Forelimb muscle (tissue), 1 donor: ENCODE data around the gene TPCN1. TPM values are rescaled to one million over a fixed set of nuclear protein-coding genes. Genes with fewer than 3 reads are reported as not detected.
A peak's percentile ranks its signal among the peaks of the same experiment; 100 is the strongest.

Source experiments
- DNase-seq: peaks from one replicate; pipeline ENCODE4 v3.0.0-alpha.2; 2013; ENCODE audit warnings: low read depth
- polyA plus RNA-seq: library from polyadenylated mRNA; unstranded; fragments of 120-200 nt; gene quantifications from one replicate; pipeline ENCODE4 v1.2.1, GENCODE V29; 2013; ENCODE audit not compliant: insufficient read length

TPCN1 gene
- polyA plus RNA-seq, 1 donor = 36.9 TPM

GRCh38 chr12:113222730-113223531 is 1.7 kb downstream of the TPCN1 start:
- peak; percentile 68 for DNase-seq

- no peak for DNase-seq
These were observed 3.7 kb downstream of the TPCN1 start for GRCh38 chr12:113224955-113225354.

GRCh38 chr12:113226696-113227568 is 5.7 kb downstream of the TPCN1 start:
- DNase-seq = no peak

- DNase-seq = no peak
These were observed 6.6 kb downstream of the TPCN1 start for GRCh38 chr12:113227686-113228391.

- DNase-seq = no peak
These were observed 7.2 kb downstream of the TPCN1 start for GRCh38 chr12:113228394-113229028.

- DNase-seq = no peak
These were observed 9.3 kb downstream of the TPCN1 start for GRCh38 chr12:113230315-113231234.

- DNase-seq = no peak
These were observed 10.2 kb downstream of the TPCN1 start for GRCh38 chr12:113231235-113232088.

GRCh38 chr12:113232089-113232839 is 11.0 kb downstream of the TPCN1 start:
- DNase-seq = no peak

- no peak for DNase-seq
These were observed 11.7 kb downstream of the TPCN1 start for GRCh38 chr12:113232840-113233585.

- DNase-seq = no peak
These were observed 12.7 kb downstream of the TPCN1 start for GRCh38 chr12:113233967-113234366.

GRCh38 chr12:113234483-113234882 is 13.2 kb downstream of the TPCN1 start:
- no peak for DNase-seq

- no peak for DNase-seq
These were observed 14.7 kb downstream of the TPCN1 start for GRCh38 chr12:113235976-113236375.

GRCh38 chr12:113236539-113237399 is 15.5 kb downstream of the TPCN1 start:
- DNase-seq = no peak

- DNase-seq = no peak
These were observed 16.5 kb downstream of the TPCN1 start for GRCh38 chr12:113237748-113238147.

- no peak for DNase-seq
These were observed 17.0 kb downstream of the TPCN1 start for GRCh38 chr12:113238309-113238708.

- no peak for DNase-seq
These were observed 18.1 kb downstream of the TPCN1 start for GRCh38 chr12:113239288-113239771.

GRCh38 chr12:113239811-113240331 is 18.6 kb downstream of the TPCN1 start:
- no peak for DNase-seq
